ENCODE measurements around the gene PPP6R2.
A peak's percentile ranks its signal among the peaks of the same experiment; 100 is the strongest.

The PPP6R2 gene

GRCh38 chr22:50303848-50304527 lies 39.1 kb upstream of the PPP6R2 start:
- Histone ChIP-seq H3K4me1 (ENCODE audit: insufficient read depth, poor library complexity, severe bottlenecking) (peaks cover 50% of the 10 kb centered on the region), H3K27ac (ENCODE audit: poor library complexity, severe bottlenecking) (peak overlapping the region; percentile 99), H3K36me3 (ENCODE audit: low read depth) (peaks cover 15% of the 10 kb centered on the region), H3K9me3 (ENCODE audit: severe bottlenecking) (no peaks in the 10 kb centered on the region), H3K27me3 (ENCODE audit: insufficient read depth, poor library complexity, severe bottlenecking) (no peaks in the 10 kb centered on the region), H3K4me3 (ENCODE audit: severe bottlenecking) (no peak overlapping the region)
- no peak for TF ChIP-seq CTCF (IDR thresholded peaks at IDR 0.05; ENCODE audit: poor library complexity, severe bottlenecking)
- ATAC-seq (ENCODE audit: low read depth) (peak; percentile 28), DNase-seq (ENCODE audit: low spot score) (no peak)

- Histone ChIP-seq H3K27ac (ENCODE audit: poor library complexity, severe bottlenecking) (peak overlapping the region; percentile 99), H3K4me1 (ENCODE audit: insufficient read depth, poor library complexity, severe bottlenecking) (peaks cover 50% of the 10 kb centered on the region), H3K9me3 (ENCODE audit: severe bottlenecking) (no peaks in the 10 kb centered on the region), H3K27me3 (ENCODE audit: insufficient read depth, poor library complexity, severe bottlenecking) (no peaks in the 10 kb centered on the region), H3K4me3 (ENCODE audit: severe bottlenecking) (peak overlapping the region; percentile 94), H3K36me3 (ENCODE audit: low read depth) (peaks cover 15% of the 10 kb centered on the region)
- TF ChIP-seq CTCF (IDR thresholded peaks at IDR 0.05; ENCODE audit: poor library complexity, severe bottlenecking) = no peak
- ATAC-seq (ENCODE audit: low read depth) = peak; percentile 21
- no peak for DNase-seq (ENCODE audit: low spot score)
Measured at GRCh38 chr22:50304528-50305392, 38.4 kb upstream of the PPP6R2 start.

- H3K4me3 ChIP-seq (ENCODE audit: severe bottlenecking) = peak overlapping the region; percentile 94
- TF ChIP-seq CTCF (IDR thresholded peaks at IDR 0.05; ENCODE audit: poor library complexity, severe bottlenecking) = no peak
- H3K4me1 ChIP-seq (ENCODE audit: insufficient read depth, poor library complexity, severe bottlenecking) = peaks cover 50% of the 10 kb centered on the region
Measured at GRCh38 chr22:50305393-50305922, 37.7 kb upstream of the PPP6R2 start.

GRCh38 chr22:50305923-50306566 lies 37.1 kb upstream of the PPP6R2 start:
- no peaks in the 10 kb centered on the region for H3K27me3 ChIP-seq (ENCODE audit: insufficient read depth, poor library complexity, severe bottlenecking)
- peaks cover 10% of the 10 kb centered on the region for H3K36me3 ChIP-seq (ENCODE audit: low read depth)
- peaks cover 44% of the 10 kb centered on the region for H3K4me1 ChIP-seq (ENCODE audit: insufficient read depth, poor library complexity, severe bottlenecking)
- peak overlapping the region; percentile 94 for H3K4me3 ChIP-seq (ENCODE audit: severe bottlenecking)
- no peaks in the 10 kb centered on the region for H3K9me3 ChIP-seq (ENCODE audit: severe bottlenecking)
- peak overlapping the region; percentile 99 for H3K27ac ChIP-seq (ENCODE audit: poor library complexity, severe bottlenecking)
- DNase-seq (ENCODE audit: low spot score) (peak; percentile 99), ATAC-seq (ENCODE audit: low read depth) (peak; percentile 63)
- no peak for TF ChIP-seq CTCF (IDR thresholded peaks at IDR 0.05; ENCODE audit: poor library complexity, severe bottlenecking)

More at GRCh38 chr22:50305393-50305922, 37.7 kb upstream of the PPP6R2 start:
- Histone ChIP-seq H3K9me3 (ENCODE audit: severe bottlenecking) (no peaks in the 10 kb centered on the region), H3K36me3 (ENCODE audit: low read depth) (peaks cover 15% of the 10 kb centered on the region), H3K27me3 (ENCODE audit: insufficient read depth, poor library complexity, severe bottlenecking) (no peaks in the 10 kb centered on the region), H3K27ac (ENCODE audit: poor library complexity, severe bottlenecking) (peak overlapping the region; percentile 99)
- no peak for DNase-seq (ENCODE audit: low spot score)
- ATAC-seq (ENCODE audit: low read depth) = peak; percentile 22

Measured in RWPE2 (cell line).